ENCODE measurements around the gene AKAP13.

AKAP13 gene

DNA sequence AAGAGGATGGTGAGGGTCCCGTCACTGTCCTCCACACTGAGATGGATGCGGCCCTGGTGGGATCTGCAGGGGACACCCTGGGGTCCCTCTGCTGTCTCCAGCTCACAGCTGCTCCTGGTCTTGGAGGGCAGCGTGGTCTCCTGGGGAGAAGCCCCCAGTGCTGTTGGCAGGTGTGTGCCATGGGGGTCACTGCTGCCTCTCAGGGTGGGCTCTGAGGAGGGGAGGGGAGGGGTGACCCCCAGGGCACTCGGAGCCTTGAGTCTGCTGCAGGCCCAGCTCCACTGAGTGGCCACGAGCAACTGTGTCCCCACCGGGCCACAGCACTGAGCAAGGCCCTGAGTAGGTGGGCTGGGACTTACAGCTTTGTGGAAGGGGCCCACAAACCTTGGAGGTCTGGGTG is 379.6 kb downstream of the AKAP13 start:
- H3K9me3 Mint-ChIP-seq: no peaks in the 10 kb centered on the region
- H3K27ac Mint-ChIP-seq: no peak overlapping the region
- H3K36me3 Mint-ChIP-seq: peaks cover 2% of the 10 kb centered on the region
- DNase-seq (ENCODE audit: low spot score in 2 of 2): no peak
- H3K4me1 Mint-ChIP-seq: no peaks in the 10 kb centered on the region
- no peaks in the 10 kb centered on the region for H3K27me3 Mint-ChIP-seq
- no peak for ATAC-seq (ENCODE audit: low read depth)
- no peak overlapping the region for H3K4me3 Mint-ChIP-seq

DNA sequence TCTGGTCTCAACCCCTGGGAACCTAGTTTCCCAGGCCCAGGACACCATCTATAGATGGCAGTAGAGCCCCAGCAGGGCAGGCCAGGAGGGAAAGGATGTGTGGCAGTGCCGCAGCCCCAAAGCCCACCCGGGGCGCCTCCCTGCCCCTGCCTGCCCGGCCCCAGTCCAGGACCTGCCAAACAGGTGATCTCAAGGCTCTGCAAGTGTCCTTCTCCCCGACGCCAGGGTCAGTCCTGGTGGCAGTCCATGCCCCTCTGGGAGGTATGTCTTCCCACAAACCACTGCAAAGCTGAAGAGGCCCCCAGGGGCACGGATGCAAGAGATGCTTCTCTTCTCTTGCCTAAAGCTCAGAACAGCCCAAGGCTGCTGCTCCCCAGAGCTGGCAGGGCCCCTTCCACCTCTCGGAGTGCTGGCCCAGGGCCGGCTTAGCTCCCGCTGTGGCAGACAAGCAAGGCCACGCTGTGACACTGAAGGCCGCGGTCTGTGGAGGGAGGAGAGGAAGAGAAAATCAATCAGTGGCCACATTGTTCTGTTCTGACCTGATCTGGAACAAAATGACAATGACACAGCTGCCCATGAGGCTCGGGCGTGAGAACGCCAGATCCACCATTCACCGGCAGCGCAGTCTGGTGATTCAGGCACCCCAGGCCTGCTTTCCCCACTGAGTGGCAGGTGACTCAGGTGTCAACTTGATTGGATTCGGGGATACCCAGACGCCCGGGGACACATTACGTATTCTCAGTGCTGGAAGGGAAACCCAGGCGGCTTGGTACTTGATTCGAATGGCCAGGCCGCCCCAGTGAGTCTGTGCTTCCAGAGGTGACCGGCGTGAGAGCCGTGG is 380.3 kb downstream of the AKAP13 start:
- Mint-ChIP-seq H3K9me3 (no peaks in the 10 kb centered on the region), H3K27ac (no peak overlapping the region)

DNA sequence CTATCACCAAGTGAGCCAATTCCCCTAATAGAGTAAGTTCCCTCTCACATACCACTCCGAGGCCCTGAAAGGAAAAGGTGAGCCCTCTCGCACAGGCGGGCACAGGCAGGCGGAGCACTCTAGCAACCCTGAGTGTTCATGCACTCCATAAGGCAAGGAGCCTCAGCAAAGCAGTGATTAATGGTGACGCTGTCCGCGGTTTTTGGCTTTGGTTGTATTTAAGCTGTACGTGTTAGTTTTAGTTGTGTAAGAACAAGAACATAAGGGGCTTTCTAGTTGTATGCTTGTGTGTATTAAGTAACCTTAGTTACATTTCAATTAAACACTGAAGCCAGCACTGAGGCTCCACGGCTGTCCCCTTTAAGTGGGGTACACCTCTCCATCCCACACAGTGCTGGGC is 381.2 kb downstream of the AKAP13 start:
- H3K4me1 Mint-ChIP-seq: peaks cover 2% of the 10 kb centered on the region
- no peaks in the 10 kb centered on the region for H3K27me3 Mint-ChIP-seq
- DNase-seq (ENCODE audit: low spot score in 2 of 2) (no peak), ATAC-seq (ENCODE audit: low read depth) (no peak)
- H3K4me3 Mint-ChIP-seq: no peak overlapping the region
- peaks cover 2% of the 10 kb centered on the region for H3K36me3 Mint-ChIP-seq
- no peaks in the 10 kb centered on the region for H3K9me3 Mint-ChIP-seq
- no peak overlapping the region for H3K27ac Mint-ChIP-seq

More for the DNA sequence above, 380.3 kb downstream of the AKAP13 start:
- ATAC-seq (ENCODE audit: low read depth): no peak
- H3K4me1 Mint-ChIP-seq: no peaks in the 10 kb centered on the region
- no peaks in the 10 kb centered on the region for H3K27me3 Mint-ChIP-seq
- peaks cover 2% of the 10 kb centered on the region for H3K36me3 Mint-ChIP-seq
- H3K4me3 Mint-ChIP-seq: no peak overlapping the region
- no peak for DNase-seq (ENCODE audit: low spot score in 2 of 2)

DNA sequence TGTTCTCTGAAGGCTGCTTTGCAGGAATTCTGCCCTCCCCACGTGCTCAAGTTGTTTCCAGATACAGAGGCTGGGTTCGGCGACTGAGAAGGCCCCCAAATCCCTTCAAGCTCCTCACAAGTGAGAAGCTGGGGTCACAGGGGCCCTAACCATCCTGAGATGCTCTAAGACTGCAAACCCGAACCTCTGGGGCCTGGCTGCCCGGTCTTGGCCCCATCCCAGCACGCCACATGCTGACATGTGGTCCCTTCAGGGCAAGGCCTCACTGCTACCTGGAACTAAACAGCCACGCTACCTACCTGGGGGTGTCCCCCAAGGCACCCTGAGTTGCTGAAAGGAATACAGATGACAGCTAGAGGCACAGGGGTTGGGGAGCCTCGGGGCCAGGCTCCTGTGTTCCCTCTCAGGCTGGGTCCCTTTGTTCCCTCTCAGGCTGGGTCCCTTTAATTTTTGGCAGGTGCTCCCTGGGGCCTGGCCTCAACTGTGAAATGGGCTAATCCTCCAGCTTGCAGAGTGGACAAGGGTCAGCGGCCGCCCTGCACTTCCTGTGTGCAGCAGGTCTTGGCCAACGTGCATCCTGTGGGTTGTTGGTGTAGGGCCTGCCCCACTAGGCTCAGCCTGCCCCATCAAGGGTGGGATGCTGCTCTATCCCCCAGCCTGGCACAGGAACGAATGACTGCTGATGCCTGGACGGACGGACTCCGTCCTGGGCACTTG is 381.8 kb downstream of the AKAP13 start:
- Mint-ChIP-seq H3K36me3 (peaks cover 2% of the 10 kb centered on the region), H3K4me3 (no peak overlapping the region), H3K27ac (no peak overlapping the region), H3K27me3 (no peaks in the 10 kb centered on the region), H3K4me1 (peaks cover 3% of the 10 kb centered on the region), H3K9me3 (no peaks in the 10 kb centered on the region)
- DNase-seq (ENCODE audit: low spot score in 2 of 2) (no peak), ATAC-seq (ENCODE audit: low read depth) (no peak)

DNA sequence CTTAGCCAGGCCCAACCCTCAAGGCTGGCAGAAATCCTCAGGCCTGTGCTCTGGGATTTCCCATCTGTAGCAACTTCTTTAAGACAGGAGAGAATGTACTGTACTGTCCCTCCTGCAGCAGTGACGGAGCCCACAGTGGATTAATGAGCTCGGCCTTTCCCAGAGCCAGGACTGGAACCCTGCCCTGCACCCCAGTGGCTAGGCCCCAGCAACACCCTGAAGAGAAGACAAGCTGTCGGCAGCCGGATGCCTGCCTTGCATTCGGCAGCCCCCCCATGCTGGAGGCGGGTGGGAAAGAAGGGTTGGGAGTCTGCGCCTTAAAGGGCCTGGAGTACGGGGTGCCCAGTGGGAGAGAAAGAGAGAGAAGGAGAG is 382.3 kb downstream of the AKAP13 start:
- no peaks in the 10 kb centered on the region for H3K27me3 Mint-ChIP-seq
- H3K9me3 Mint-ChIP-seq: no peaks in the 10 kb centered on the region
- H3K4me3 Mint-ChIP-seq: no peak overlapping the region
- no peak for ATAC-seq (ENCODE audit: low read depth)
- peaks cover 3% of the 10 kb centered on the region for H3K4me1 Mint-ChIP-seq
- no peak overlapping the region for H3K27ac Mint-ChIP-seq
- H3K36me3 Mint-ChIP-seq: peaks cover 2% of the 10 kb centered on the region
- DNase-seq (ENCODE audit: low spot score in 2 of 2): no peak

DNA sequence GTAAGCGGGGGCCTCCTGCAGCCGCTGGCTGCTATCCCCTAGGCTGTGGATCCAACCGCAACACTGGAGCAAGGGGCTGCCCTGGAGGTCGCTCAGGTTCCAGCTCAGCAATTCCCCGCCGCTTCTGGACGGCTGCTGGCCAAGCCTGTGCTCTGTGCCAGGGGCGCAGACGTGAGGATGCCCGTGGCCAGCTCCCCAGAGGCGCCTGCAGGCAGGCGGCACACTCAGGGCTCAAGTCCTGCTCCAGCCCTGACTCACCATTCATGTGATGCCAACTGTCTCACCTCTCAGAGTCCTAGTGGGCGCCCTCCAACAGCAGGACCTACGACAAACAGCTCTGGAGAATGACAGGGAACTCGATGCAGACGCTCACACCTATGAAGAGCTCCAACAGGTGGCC is 382.8 kb downstream of the AKAP13 start:
- H3K27me3 Mint-ChIP-seq: no peaks in the 10 kb centered on the region
- no peak overlapping the region for H3K4me3 Mint-ChIP-seq
- H3K4me1 Mint-ChIP-seq: peaks cover 3% of the 10 kb centered on the region
- ATAC-seq (ENCODE audit: low read depth): no peak
- DNase-seq (ENCODE audit: low spot score in 2 of 2): no peak
- H3K36me3 Mint-ChIP-seq: peaks cover 2% of the 10 kb centered on the region
- H3K27ac Mint-ChIP-seq: peak overlapping the region; percentile 12
- H3K9me3 Mint-ChIP-seq: no peaks in the 10 kb centered on the region

DNA sequence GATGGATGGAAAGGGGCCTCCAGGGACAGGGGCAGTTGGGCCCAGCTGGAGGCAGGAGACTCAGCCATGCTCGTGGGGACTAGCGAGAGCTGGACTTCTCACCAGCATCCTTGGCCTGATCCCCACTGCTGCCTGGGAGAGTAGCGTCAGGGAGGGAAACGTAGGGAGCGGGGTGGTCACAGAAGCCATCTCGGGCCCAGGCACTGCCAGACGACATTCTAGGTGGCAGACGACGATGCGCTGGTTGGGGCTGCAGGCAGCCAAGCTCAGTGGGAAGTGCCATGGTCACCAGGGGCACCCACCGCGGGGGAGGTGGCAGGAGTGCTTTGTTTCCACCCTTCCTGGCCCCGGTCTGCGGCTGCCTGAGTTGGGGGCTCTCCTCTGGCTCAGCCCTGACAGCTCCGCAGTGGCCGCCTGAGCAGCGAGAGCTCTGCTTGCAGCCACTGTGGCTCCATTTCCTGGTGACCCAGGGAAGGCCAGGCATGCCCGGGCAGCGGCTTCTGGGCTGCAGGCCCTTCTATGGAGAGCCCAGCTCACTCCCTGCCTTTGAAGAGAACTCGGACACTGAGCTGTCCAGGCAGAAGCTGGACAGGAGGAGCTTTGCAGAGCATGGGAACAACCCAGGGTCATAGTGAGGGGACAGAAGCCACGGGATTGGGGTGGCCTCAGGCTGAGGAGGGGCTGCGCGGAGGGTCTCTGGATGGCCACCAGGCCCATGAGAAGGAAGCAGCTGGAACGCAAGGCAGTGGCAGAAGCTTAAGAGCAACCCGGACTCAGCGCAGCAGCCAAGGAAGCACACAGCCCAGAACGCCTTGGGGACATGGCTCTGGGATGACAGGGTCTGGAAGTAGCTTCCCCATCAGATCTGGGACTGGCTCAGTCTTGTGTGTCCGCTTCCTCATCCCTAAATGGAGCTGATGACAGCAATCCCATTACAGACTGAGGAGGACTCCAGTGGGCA is 383.6 kb downstream of the AKAP13 start:
- Mint-ChIP-seq H3K27me3 (no peaks in the 10 kb centered on the region), H3K9me3 (no peaks in the 10 kb centered on the region), H3K4me1 (peaks cover 3% of the 10 kb centered on the region), H3K27ac (peak overlapping the region; percentile 12), H3K36me3 (peaks cover 2% of the 10 kb centered on the region), H3K4me3 (no peak overlapping the region)
- DNase-seq (ENCODE audit: low spot score in 2 of 2) (no peak), ATAC-seq (ENCODE audit: low read depth) (no peak)

DNA sequence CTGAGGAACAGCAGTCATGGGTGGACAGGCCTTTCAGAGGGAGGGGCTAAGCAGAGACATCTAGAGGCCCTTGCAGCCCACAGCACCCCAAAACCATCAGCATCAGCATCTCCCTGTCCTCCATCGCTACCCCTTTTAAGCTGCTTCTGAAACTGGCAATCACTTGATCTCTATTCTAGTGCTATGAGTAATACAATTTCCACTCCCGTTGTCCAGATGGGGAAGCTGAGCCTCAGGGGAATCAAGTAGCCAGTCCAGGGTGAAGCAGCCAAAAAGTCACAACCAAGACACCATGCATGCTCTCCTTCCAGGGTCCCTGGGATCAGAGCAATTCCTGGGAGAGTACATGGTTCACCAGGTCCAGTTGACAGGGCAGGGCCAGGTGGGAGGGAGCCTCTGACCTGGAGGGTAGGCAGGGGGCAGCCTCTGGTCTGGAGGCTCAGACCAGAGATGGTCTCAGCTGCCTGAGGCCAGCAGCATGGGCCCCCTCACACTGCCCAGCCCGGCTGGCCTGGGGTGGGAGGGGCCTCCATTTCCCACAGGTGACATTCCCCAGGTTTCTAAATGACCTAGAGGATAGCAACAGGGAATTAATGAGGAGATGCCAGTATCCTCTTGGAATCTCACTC is 384.4 kb downstream of the AKAP13 start:
- no peaks in the 10 kb centered on the region for H3K27me3 Mint-ChIP-seq
- no peak overlapping the region for H3K4me3 Mint-ChIP-seq
- no peak for DNase-seq (ENCODE audit: low spot score in 2 of 2)
- H3K36me3 Mint-ChIP-seq: peaks cover 2% of the 10 kb centered on the region
- no peaks in the 10 kb centered on the region for H3K9me3 Mint-ChIP-seq
- peaks cover 3% of the 10 kb centered on the region for H3K4me1 Mint-ChIP-seq
- ATAC-seq (ENCODE audit: low read depth): no peak
- no peak overlapping the region for H3K27ac Mint-ChIP-seq

DNA sequence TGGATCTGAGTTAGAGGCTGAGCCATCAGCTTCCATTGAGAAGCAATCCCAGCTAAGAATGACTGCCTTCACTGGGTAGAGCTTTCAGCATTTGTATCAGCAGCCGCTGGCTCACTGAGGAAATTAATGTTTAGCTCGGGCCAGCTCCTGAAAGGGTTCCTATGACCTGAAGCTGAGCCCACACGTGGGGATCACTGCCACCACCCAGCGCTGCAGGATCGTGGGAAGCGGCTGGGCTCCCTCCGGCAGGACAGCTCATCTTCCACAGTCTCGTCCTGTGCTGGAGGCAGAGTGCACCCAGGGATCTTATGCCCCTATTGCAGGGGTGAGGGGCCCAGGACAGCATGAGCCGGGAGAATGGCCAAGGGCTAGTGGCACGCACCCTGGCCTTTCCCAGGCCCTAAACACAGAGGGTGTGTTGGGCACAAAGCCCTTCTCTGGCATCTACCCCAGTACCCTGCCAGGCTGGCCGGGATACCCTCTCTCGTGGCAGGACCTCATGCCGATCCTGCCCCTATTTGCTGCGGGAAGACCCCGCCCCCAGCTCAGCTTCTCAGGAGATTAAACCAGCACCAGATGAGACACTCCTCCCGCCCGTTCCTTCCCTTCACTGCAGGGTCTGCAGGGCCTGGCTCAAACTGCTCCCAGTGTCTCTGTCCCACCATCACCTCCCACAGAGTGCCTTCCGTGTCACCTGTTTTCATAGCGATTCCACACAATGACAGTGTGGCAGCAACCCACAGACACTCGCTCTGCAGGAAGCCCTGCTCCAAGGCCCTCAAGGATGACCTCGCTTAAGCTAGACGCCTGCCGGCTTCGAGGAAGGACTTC is 385.8 kb downstream of the AKAP13 start:
- peaks cover 2% of the 10 kb centered on the region for H3K36me3 Mint-ChIP-seq
- H3K4me1 Mint-ChIP-seq: peaks cover 3% of the 10 kb centered on the region
- H3K27ac Mint-ChIP-seq: no peak overlapping the region
- no peaks in the 10 kb centered on the region for H3K27me3 Mint-ChIP-seq
- DNase-seq (ENCODE audit: low spot score in 2 of 2) (no peak), ATAC-seq (ENCODE audit: low read depth) (no peak)
- H3K4me3 Mint-ChIP-seq: no peak overlapping the region
- no peaks in the 10 kb centered on the region for H3K9me3 Mint-ChIP-seq

DNA sequence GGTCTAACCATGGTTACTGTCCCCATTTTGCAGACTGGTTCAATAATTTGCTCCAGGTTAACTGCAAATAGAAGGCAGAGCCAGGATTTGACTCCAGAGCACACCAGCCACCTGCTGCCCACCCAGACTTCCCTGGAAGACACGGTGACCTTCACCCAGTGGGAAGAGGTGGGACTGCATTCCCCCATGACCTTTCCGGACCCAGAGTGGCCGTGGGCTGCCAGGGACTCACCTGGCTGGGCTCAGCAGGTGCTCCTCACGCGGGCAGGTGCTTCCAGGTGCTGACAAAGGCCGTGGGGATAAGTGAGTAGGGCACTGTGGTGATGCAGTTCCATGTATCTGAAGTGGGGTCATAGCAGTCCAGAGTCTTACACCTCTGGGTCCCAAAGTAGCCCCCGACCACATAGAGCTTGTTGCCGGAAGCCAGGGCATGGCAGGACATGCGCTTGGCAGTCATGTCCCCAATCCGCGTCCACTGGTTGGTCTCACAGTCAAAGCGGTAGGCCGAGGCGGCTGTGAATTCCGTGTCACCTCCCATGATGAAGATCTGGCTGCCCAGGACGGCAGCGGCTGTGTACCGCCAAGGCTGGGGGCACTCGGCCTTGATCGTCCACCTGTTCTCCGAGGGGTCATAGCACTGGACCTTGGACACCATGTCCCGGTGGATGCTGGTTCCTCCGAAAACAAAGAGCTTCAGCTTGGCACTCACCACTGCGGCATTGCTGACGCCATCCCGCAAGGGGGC is 387.6 kb downstream of the AKAP13 start:
- Mint-ChIP-seq H3K27ac (no peak overlapping the region), H3K4me1 (peaks cover 3% of the 10 kb centered on the region), H3K27me3 (no peaks in the 10 kb centered on the region), H3K9me3 (no peaks in the 10 kb centered on the region), H3K36me3 (peaks cover 2% of the 10 kb centered on the region), H3K4me3 (no peak overlapping the region)
- ATAC-seq (ENCODE audit: low read depth): no peak
- DNase-seq (ENCODE audit: low spot score in 2 of 2): no peak

DNA sequence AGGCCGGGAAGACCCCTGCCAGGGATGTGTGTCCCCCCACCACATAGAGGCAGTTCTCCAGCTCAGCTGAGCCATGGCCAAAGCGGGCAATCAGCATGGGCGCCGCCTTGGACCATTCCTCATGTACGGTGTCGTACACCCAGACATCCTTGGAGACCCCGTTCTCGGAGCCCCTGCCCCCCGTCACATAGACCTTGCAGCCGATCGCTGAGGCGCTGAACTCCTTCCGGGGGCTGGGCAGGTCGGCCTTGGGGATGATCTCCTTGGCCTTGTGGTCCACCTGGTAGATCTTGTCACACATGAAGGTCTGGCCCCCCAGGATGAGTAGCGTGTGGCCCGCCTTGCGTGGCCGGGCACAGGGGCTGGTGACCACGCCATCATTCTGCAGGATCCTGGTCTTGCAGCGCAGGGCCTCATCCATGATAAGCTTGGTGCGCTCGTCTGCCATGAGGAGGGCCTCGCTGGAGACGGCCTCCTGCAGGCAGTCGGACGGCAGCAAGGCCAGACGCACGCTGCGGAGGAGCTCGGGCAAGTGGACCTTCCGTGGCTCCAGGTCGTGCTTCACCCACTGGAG is 388.3 kb downstream of the AKAP13 start:
- Mint-ChIP-seq H3K36me3 (no peaks in the 10 kb centered on the region), H3K27me3 (no peaks in the 10 kb centered on the region), H3K4me3 (no peak overlapping the region), H3K9me3 (no peaks in the 10 kb centered on the region), H3K4me1 (peaks cover 4% of the 10 kb centered on the region), H3K27ac (no peak overlapping the region)
- DNase-seq (ENCODE audit: low spot score in 2 of 2) (no peak), ATAC-seq (ENCODE audit: low read depth) (no peak)

DNA sequence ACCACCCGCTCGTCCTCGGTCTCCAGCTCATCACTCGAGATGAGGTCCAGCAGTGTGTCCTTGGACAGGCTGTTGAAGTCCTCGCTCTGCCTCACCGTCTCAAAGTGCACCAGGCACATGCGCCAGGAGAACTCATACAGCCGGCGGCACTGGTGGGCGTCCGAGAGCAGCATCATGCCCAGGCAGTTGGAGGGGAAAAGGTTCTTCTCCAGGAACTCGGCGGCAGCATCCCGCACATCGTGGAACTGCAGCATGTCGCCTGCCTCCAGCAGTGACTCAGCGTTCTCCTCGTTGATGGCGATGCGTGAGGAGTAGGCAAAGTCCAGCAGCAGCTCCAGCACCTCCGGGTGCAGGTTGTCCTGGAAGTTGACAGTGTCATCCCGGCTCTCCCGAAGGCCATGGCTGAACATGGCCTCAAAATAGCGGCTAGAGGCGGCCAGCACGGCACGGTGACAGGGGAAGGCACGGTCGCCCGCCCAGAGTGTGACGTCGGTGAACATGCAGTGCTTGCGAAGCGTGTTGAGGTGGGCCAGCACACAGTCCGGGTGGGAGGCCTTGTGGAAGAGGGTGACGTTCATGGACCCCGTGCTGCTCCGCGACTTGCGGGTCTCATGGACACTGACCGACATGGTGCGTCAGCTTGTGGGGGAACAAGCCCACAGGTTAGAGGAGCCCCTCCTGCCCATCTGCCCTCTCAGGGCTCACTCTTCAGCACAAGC is 388.9 kb downstream of the AKAP13 start:
- H3K36me3 Mint-ChIP-seq: no peaks in the 10 kb centered on the region
- no peaks in the 10 kb centered on the region for H3K27me3 Mint-ChIP-seq

More for the DNA sequence above, 388.9 kb downstream of the AKAP13 start:
- DNase-seq (ENCODE audit: low spot score in 2 of 2) (no peak), ATAC-seq (ENCODE audit: low read depth) (no peak)
- Mint-ChIP-seq H3K9me3 (no peaks in the 10 kb centered on the region), H3K27ac (no peak overlapping the region), H3K4me1 (peaks cover 4% of the 10 kb centered on the region), H3K4me3 (no peak overlapping the region)

Measured in memory B cell (primary cell).